Ishikawa (cell line): ENCODE results near the gene TNIK.

Experiments used
- CEBPB ChIP-seq: IDR thresholded peaks from 2 replicates; pipeline ENCODE4 v1.6.1; 2012
- CREB1 ChIP-seq: IDR thresholded peaks from 2 replicates; pipeline ENCODE4 v1.6.1; 2012; ENCODE audit warnings: low read depth
- EGR1 ChIP-seq: IDR thresholded peaks from 2 replicates; pipeline ENCODE4 v1.6.1; 2012
- EP300 ChIP-seq: IDR thresholded peaks from 2 replicates; pipeline ENCODE4 v1.6.1; 2012; ENCODE audit warnings: borderline replicate concordance
- FOXM1 ChIP-seq: IDR thresholded peaks from 2 replicates; pipeline ENCODE4 v1.6.1; 2012; ENCODE audit warnings: low read depth, borderline replicate concordance
- MAX ChIP-seq: IDR thresholded peaks from 2 replicates; pipeline ENCODE4 v1.6.1; 2012
- NFIC ChIP-seq: IDR thresholded peaks from 2 replicates; pipeline ENCODE4 v1.6.1; 2012
- RAD21 ChIP-seq: IDR thresholded peaks from 2 replicates; pipeline ENCODE4 v1.6.1; 2012; ENCODE audit warnings: low read depth
- TAF1 ChIP-seq: IDR thresholded peaks from 2 replicates; pipeline ENCODE4 v1.6.1; 2012; ENCODE audit warnings: low read depth, mild to moderate bottlenecking
- TCF12 ChIP-seq: IDR thresholded peaks from 2 replicates; pipeline ENCODE4 v1.6.1; 2012; ENCODE audit warnings: low read depth
- TEAD4 ChIP-seq: IDR thresholded peaks from 2 replicates; pipeline ENCODE4 v1.6.1; 2012
- YY1 ChIP-seq: IDR thresholded peaks from 2 replicates; pipeline ENCODE4 v1.6.1; 2012; ENCODE audit warnings: low read depth
- ZBTB7A ChIP-seq: IDR thresholded peaks from 2 replicates; pipeline ENCODE4 v1.6.1; 2012; ENCODE audit warnings: low read depth
- TF ChIP-seq, protein P1 (sequence below): IDR thresholded peaks from 2 replicates; pipeline ENCODE4 v1.6.1; 2012; ENCODE audit warnings: low read depth, mild to moderate bottlenecking
- TF ChIP-seq, protein P2 (sequence below): IDR thresholded peaks from 2 replicates; pipeline ENCODE4 v1.6.1; 2012

The TNIK gene

DNA sequence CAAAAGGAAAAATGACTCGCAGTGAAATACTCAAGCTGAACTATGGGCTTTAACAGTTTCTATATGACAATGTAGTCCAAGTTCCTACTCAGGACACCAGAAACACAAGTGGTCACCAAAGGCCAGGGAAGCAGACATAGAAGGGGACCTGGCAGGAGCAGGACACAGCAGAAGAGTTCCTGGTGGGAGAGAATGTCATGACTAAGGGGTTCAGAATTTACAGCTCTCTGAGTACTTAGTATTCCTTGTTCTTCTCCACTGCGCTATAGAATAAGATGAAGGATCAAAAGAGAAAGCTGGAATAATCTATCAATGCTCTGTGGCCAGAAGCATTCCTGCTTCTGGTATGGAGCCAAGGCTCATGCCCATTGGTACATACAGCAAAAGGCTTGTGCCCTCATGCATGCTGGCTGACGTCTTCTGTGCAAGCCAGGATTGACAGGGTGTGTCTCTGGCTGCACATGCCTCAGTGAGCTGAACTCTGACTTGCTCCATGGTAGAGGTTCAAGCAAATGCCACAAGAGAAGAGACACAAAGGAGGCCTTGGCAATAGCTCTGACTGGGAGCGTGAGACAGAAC, 305.0 kb downstream of the TNIK start:
- TF ChIP-seq EGR1 (no peak), NFIC (peak; percentile 51), MAX (0 out of 2 replicates have a peak, but pooled peaks have one; percentile 18), TEAD4 (peak; percentile 44)
- TF ChIP-seq, protein P1, sequence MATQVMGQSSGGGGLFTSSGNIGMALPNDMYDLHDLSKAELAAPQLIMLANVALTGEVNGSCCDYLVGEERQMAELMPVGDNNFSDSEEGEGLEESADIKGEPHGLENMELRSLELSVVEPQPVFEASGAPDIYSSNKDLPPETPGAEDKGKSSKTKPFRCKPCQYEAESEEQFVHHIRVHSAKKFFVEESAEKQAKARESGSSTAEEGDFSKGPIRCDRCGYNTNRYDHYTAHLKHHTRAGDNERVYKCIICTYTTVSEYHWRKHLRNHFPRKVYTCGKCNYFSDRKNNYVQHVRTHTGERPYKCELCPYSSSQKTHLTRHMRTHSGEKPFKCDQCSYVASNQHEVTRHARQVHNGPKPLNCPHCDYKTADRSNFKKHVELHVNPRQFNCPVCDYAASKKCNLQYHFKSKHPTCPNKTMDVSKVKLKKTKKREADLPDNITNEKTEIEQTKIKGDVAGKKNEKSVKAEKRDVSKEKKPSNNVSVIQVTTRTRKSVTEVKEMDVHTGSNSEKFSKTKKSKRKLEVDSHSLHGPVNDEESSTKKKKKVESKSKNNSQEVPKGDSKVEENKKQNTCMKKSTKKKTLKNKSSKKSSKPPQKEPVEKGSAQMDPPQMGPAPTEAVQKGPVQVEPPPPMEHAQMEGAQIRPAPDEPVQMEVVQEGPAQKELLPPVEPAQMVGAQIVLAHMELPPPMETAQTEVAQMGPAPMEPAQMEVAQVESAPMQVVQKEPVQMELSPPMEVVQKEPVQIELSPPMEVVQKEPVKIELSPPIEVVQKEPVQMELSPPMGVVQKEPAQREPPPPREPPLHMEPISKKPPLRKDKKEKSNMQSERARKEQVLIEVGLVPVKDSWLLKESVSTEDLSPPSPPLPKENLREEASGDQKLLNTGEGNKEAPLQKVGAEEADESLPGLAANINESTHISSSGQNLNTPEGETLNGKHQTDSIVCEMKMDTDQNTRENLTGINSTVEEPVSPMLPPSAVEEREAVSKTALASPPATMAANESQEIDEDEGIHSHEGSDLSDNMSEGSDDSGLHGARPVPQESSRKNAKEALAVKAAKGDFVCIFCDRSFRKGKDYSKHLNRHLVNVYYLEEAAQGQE = no peak

DNA sequence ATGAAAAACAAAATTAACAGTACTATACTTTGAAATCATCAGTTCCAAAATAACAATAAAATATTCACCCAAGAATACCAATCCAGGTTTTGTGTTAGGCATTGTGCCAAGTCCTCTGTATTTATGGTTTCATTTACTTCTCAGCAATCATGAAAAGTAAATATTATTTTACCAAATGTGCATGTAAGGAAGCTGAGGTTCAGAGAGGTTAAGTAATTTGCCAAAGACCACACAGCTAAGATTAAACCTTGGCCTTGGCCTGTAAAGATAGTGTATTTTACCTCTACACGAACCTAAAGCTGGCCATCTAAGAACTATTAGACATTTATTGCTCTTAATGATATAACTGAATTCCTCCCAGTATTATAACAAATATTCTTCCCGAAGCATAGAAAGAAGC, 309.3 kb downstream of the TNIK start:
- TF ChIP-seq ZBTB7A (no peak), FOXM1 (no peak), TCF12 (no peak), EP300 (no peak), EGR1 (no peak), YY1 (no peak), TEAD4 (no peak), NFIC (no peak), RAD21 (no peak)
- TF ChIP-seq, protein P1 = no peak

DNA sequence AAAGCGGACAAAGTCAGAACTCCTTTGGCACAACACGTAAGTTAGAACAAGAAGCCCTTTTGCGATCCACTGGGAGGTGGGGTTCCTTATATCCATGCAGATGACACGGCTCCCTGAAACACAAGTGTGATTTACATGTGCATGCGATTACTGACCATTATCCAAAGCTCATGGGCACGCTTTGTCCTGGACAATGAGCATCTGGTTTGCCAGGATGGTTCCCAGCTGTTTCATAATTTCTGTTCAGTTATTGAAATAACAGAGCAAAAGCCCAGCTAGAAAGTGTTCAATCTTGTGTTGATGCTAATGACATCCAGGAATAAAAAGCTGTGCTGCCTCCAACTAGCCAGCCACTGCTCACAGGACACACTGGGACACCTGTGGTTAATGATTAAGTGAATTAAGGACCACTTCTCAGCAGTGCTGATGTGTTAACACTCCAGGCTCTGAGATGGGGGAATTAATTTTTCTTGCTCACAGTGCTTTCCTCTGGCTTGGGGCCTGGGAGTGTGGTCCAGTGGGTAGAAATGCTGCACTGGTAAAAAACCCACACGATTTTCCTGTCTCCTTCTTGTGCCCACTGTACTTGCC, 310.6 kb downstream of the TNIK start:
- TF ChIP-seq, protein P1 = no peak
- no peak for TF ChIP-seq CEBPB
- TF ChIP-seq EGR1 = no peak
- TF ChIP-seq FOXM1 = no peak
- TF ChIP-seq ZBTB7A = no peak
- no peak for TF ChIP-seq YY1
- no peak for TF ChIP-seq MAX
- no peak for TF ChIP-seq RAD21
- TF ChIP-seq EP300 = no peak
- TF ChIP-seq NFIC = no peak
- TF ChIP-seq, protein P2, sequence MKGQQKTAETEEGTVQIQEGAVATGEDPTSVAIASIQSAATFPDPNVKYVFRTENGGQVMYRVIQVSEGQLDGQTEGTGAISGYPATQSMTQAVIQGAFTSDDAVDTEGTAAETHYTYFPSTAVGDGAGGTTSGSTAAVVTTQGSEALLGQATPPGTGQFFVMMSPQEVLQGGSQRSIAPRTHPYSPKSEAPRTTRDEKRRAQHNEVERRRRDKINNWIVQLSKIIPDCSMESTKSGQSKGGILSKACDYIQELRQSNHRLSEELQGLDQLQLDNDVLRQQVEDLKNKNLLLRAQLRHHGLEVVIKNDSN = no peak
- TF ChIP-seq TAF1 = no peak
- TF ChIP-seq TEAD4 = no peak
- no peak for TF ChIP-seq CREB1
- TF ChIP-seq TCF12 = no peak

DNA sequence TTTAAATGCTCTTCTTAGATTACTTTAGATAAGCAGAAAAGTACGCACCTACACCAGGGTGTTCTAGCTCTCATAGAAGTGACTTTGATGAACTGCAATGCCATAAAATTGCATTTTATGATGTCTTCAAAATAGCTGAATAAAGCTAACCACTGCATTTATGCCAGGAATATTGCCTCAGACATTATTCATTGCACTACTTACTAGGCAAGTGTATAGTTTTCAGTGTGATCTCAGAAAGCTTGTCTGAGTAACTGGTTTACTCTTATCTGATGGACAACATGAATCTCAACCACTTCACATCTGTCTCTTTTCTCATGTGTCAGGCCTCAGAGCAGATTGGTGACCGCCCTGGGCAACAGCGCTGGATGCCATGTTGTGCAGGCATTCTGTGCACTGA, 314.4 kb downstream of the TNIK start:
- TF ChIP-seq RAD21 = no peak
- TF ChIP-seq EP300 = no peak
- TF ChIP-seq FOXM1 = no peak

DNA sequence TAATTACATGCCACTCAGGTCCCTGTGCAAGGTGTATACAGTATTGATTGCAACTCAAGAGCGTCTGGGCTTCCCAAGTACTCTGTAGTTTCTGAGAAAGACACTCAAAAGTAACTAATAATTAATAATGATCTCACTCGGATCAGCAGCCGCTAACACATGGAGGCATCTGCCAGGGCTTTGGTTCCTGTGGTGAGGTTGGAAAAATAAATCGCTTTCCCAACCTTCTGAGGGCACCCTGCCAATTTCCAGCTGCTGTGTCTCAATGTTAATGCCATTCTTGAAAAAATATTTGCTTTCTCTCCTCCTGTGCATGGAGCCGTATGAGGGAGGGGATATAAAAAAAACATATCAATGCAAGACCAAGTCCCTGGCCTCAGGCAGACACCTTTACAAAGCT, 317.2 kb downstream of the TNIK start:
- peak; percentile 18; the same call in 1 of the 2 replicates for TF ChIP-seq EP300
- no peak for TF ChIP-seq ZBTB7A
- TF ChIP-seq CEBPB = peak; percentile 64; the same call in 1 of the 2 replicates
- TF ChIP-seq TCF12 = peak; percentile 56
- peak; percentile 83 for TF ChIP-seq NFIC
- no peak for TF ChIP-seq TEAD4
